HCEC 1CT (cell line): Measurements from ENCODE around the gene RPL19.
"Not testable (repeated sequence)": the region's sequence is repeated elsewhere in the genome, so short reads cannot be mapped to it uniquely, and the experiment has no call there.

Experiments used
- DNase-seq: peaks from one replicate; pipeline ENCODE4 v3.0.0-alpha.2; 2017

The RPL19 gene

GRCh38 chr17:39225959-39226683, 26.0 kb downstream of the RPL19 start:
- DNase-seq: no peak

- DNase-seq: no peak
These were observed 27.4 kb downstream of the RPL19 start for GRCh38 chr17:39227364-39227919.

- DNase-seq: peak; percentile 70
These were observed 29.3 kb downstream of the RPL19 start for GRCh38 chr17:39229274-39229913.

GRCh38 chr17:39230361-39230760, 30.3 kb downstream of the RPL19 start:
- DNase-seq: no peak

GRCh38 chr17:39231091-39231561, 31.0 kb downstream of the RPL19 start:
- no peak for DNase-seq

GRCh38 chr17:39231591-39232551, 31.8 kb downstream of the RPL19 start:
- DNase-seq: no peak

GRCh38 chr17:39235555-39236449, 35.7 kb downstream of the RPL19 start:
- peak; percentile 66 for DNase-seq

GRCh38 chr17:39236450-39236927, 36.4 kb downstream of the RPL19 start:
- no peak for DNase-seq

- no peak for DNase-seq
These were observed 36.9 kb downstream of the RPL19 start for GRCh38 chr17:39236981-39237441.

- no peak for DNase-seq
These were observed 37.5 kb downstream of the RPL19 start for GRCh38 chr17:39237586-39237985.

GRCh38 chr17:39238311-39238972, 38.4 kb downstream of the RPL19 start:
- no peak for DNase-seq

GRCh38 chr17:39239640-39240314, 39.7 kb downstream of the RPL19 start:
- no peak for DNase-seq

GRCh38 chr17:39240631-39241030, 40.5 kb downstream of the RPL19 start:
- no peak for DNase-seq

- DNase-seq: no peak
These were observed 43.1 kb downstream of the RPL19 start for GRCh38 chr17:39243155-39243554.

GRCh38 chr17:39244016-39244599, 44.0 kb downstream of the RPL19 start:
- no peak for DNase-seq

- DNase-seq: peak; percentile 64
These were observed 44.8 kb downstream of the RPL19 start for GRCh38 chr17:39244600-39245570.

GRCh38 chr17:39246274-39246673, 46.2 kb downstream of the RPL19 start:
- DNase-seq: no peak

- not testable (repeated sequence) for DNase-seq
These were observed 50.0 kb downstream of the RPL19 start for GRCh38 chr17:39250076-39250475.

GRCh38 chr17:39251997-39252396, 51.9 kb downstream of the RPL19 start:
- DNase-seq: no peak
